ENCODE measurements around the gene PARN.

- no peak for TF ChIP-seq JUN (CRISPR knock-in tag; IDR thresholded peaks at IDR 0.05)
- no peak for TF ChIP-seq CTCF (IDR thresholded peaks at IDR 0.05)
- TF ChIP-seq SP1 (CRISPR knock-in tag; conservative IDR thresholded peaks at IDR 0.05) = no peak
- TF ChIP-seq TEAD1 (CRISPR knock-in tag; IDR thresholded peaks at IDR 0.05) = no peak
- TF ChIP-seq KAT7 (CRISPR knock-in tag; IDR thresholded peaks at IDR 0.05; ENCODE audit: borderline replicate concordance) = no peak
- TF ChIP-seq ATF3 (CRISPR knock-in tag; conservative IDR thresholded peaks at IDR 0.05) = no peak
- no peak for TF ChIP-seq ETV6 (CRISPR knock-in tag; IDR thresholded peaks at IDR 0.05)
Observed at GRCh38 chr16:14502256-14502875, 127.7 kb downstream of the PARN start.

All from WTC11 (cell line).